Progenitor cell of endocrine pancreas (in vitro differentiated cells): Measurements from ENCODE around the gene GPX8. TPM values are rescaled to one million over a fixed set of nuclear protein-coding genes. Genes with fewer than 3 reads are reported as not detected.

Experiments used
- DNase-seq: peaks from one replicate; pipeline ENCODE4 v3.0.0; 2021; ENCODE audit warnings: low spot score; ENCODE audit not compliant: unreplicated experiment
- H3K27ac Mint-ChIP-seq: 2 replicates; pipeline ENCODE4 v1.8.0; 2021; ENCODE audit warnings: mild to moderate bottlenecking, moderate library complexity, mixed read lengths
- H3K27me3 Mint-ChIP-seq: 2 replicates; pipeline ENCODE4 v1.8.0; 2021; ENCODE audit warnings: mixed read lengths
- H3K36me3 Mint-ChIP-seq: 2 replicates; pipeline ENCODE4 v1.8.0; 2022; ENCODE audit warnings: mixed read lengths; ENCODE audit not compliant: insufficient read depth
- H3K4me1 Mint-ChIP-seq: 2 replicates; pipeline ENCODE4 v1.8.0; 2021; ENCODE audit warnings: low read depth, mixed read lengths
- H3K4me3 Mint-ChIP-seq: 2 replicates; pipeline ENCODE4 v1.8.0; 2021; ENCODE audit warnings: low read depth, mild to moderate bottlenecking, moderate library complexity, mixed read lengths
- H3K9me3 Mint-ChIP-seq: 2 replicates; pipeline ENCODE4 v1.8.0; 2021; ENCODE audit warnings: low read depth, mixed read lengths
- CTCF ChIP-seq: fragments of 200-600 bp; sonication (generic); IDR thresholded peaks from one replicate; pipeline ENCODE4 v1.5.0; 2021; ENCODE audit warnings: antibody characterized with exemption, mild to moderate bottlenecking; ENCODE audit not compliant: unreplicated experiment
- total RNA-seq: library from RNA; stranded (reverse); gene quantifications from 2 replicates; pipeline ENCODE4 v1.2.1, GENCODE V29; 2021

Gene GPX8
- total RNA-seq, 1 donor from 2014 or later: 40.0 TPM

DNA sequence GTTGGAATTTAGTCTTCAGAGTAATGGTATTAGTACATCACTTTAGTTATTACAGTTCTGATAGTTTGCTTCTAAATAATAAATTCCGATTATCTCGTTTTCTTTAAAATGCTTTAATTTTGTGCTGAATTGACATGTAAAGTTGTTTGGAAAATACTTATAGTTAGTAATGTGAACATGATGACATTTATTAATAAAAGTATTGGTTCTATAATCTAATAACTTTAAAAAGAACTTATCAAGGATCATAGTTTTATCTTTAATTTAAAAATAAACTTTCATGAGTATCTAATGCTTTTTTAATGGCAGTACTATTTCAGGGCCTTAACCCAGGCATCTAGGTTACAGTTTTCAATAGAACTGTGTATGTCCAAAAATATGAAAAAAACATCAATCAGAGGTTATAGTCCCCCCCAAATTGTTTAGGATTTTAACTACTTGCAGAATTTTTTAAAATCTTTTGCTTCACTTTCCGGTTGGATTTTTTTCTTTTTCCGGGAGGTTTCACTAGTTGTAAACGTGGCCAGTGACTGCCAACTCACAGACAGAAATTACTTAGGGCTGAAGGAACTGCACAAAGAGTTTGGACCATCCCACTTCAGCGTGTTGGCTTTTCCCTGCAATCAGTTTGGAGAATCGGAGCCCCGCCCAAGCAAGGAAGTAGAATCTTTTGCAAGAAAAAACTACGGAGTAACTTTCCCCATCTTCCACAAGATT lies 680 bp downstream of the GPX8 start:
- peak overlapping the region; percentile 90 for H3K27ac Mint-ChIP-seq
- peaks cover 7% of the 10 kb centered on the region for H3K4me1 Mint-ChIP-seq
- no peak for TF ChIP-seq CTCF

GRCh38 chr5:55162666-55163065 lies 2.7 kb downstream of the GPX8 start:
- peaks cover 7% of the 10 kb centered on the region for H3K4me1 Mint-ChIP-seq
- no peaks in the 10 kb centered on the region for H3K27me3 Mint-ChIP-seq
- TF ChIP-seq CTCF: no peak
- no peak for DNase-seq
- H3K36me3 Mint-ChIP-seq: peaks cover 7% of the 10 kb centered on the region
- no peak overlapping the region for H3K27ac Mint-ChIP-seq
- H3K4me3 Mint-ChIP-seq: no peak overlapping the region
- no peaks in the 10 kb centered on the region for H3K9me3 Mint-ChIP-seq

More for the DNA sequence above, 680 bp downstream of the GPX8 start:
- Mint-ChIP-seq H3K36me3 (peaks cover 7% of the 10 kb centered on the region), H3K27me3 (no peaks in the 10 kb centered on the region), H3K4me3 (peak overlapping the region; percentile 88), H3K9me3 (no peaks in the 10 kb centered on the region)
- no peak for DNase-seq

DNA sequence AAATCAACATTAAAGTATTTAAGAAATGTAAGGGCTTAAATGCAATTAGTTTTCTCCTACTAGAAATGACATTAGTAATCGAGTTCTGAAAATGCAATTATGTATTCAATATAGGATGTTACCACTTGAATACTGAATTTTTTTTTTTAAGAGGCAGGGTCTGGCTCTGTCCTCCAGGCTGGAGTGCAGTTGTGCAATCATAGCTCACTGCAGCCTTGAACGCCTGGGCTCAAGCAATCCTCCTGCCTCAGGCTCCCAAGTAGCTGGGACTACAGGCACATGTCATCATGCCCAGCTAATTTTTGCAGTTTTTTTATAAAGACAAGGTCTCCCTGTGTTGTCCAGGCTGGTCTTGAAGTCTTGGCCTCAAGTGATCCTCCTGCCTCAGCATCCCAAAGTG lies 11.5 kb downstream of the GPX8 start:
- H3K27me3 Mint-ChIP-seq: peaks cover 64% of the 10 kb centered on the region
- no peak for DNase-seq
- peaks cover 9% of the 10 kb centered on the region for H3K4me1 Mint-ChIP-seq
- no peak overlapping the region for H3K4me3 Mint-ChIP-seq
- no peak for TF ChIP-seq CTCF
- no peaks in the 10 kb centered on the region for H3K9me3 Mint-ChIP-seq
- no peaks in the 10 kb centered on the region for H3K36me3 Mint-ChIP-seq
- no peak overlapping the region for H3K27ac Mint-ChIP-seq

DNA sequence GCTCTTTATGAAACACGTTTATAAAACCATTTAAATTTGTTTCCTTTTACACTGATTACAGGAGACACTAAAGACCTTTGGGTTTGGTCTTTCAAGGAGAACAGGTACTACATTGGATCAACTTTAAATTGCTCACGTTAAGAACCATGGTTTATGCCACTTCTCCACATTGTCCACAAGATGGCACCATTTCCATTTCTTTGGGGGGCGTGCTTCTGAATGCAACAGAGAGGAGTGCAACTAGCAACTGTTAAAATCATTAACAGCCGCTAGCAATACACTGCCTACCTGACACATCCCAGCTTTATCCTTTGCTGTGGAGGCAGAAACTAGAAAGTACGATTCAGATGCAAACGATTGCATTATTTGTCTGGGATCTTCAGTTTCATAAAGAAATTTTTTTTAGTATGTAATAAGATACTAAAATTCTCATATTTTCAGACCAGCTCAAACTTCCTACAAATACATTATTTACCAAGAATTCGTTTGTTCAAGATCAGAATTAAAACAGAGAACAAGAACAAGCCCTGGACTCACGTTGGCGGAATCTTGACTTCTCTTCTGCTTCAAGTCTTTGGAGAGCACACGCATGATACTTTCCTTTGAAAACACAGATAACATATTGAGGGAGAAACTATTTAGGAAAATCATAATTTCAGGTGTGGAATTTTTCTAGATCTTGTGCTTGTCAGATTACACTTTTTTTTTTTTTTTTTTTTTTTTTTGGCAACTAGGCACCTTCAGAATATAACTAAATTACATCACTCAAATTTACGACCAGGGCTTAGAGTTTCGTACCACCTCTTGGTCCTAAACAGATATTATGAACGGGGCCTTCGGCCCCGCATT lies 12.3 kb downstream of the GPX8 start:
- peak overlapping the region; percentile 74 for H3K4me3 Mint-ChIP-seq
- DNase-seq: no peak
- peaks cover 72% of the 10 kb centered on the region for H3K27me3 Mint-ChIP-seq
- TF ChIP-seq CTCF: peak; percentile 84
- no peaks in the 10 kb centered on the region for H3K36me3 Mint-ChIP-seq
- H3K9me3 Mint-ChIP-seq: no peaks in the 10 kb centered on the region
- no peak overlapping the region for H3K27ac Mint-ChIP-seq
- H3K4me1 Mint-ChIP-seq: peaks cover 12% of the 10 kb centered on the region

- peak within 1 kb of the TSS; percentile 74 for H3K4me3 Mint-ChIP-seq
- H3K4me1 Mint-ChIP-seq: peaks cover 12% of the 10 kb centered on the region
- H3K9me3 Mint-ChIP-seq: no peaks in the 10 kb centered on the region
- TF ChIP-seq CTCF: no peak
- H3K27me3 Mint-ChIP-seq: peaks cover 77% of the 10 kb centered on the region
- H3K27ac Mint-ChIP-seq: no peak within 1 kb of the TSS
- DNase-seq: peak; percentile 56
- no peaks in the 10 kb centered on the region for H3K36me3 Mint-ChIP-seq
Observed at GRCh38 chr5:55172937-55173686, 13.1 kb downstream of the GPX8 start, which contains the start of gene CDC20B. Gene CDC20B, minus strand, starts transcription at chr5:55173177. Its CDS starts 177 bp downstream, at chr5:55173000.
